MM.1S (cell line): ENCODE measurements around the gene MYO10.

Source experiments
- DNase-seq: peaks from one replicate; pipeline ENCODE4 v3.0.0-alpha.2; 2015
- H2AFZ ChIP-seq: fragments of 300-600 bp; sonication (generic); 2 replicates; pipeline ENCODE4 v1.6.0; 2016; ENCODE audit warnings: antibody characterized with exemption, low read length
- H3F3A ChIP-seq: fragments of 300-600 bp; sonication (generic); 2 replicates; pipeline ENCODE4 v1.6.1; 2016; ENCODE audit warnings: mild to moderate bottlenecking, antibody characterized with exemption, low read length, moderate library complexity, mixed read lengths; ENCODE audit not compliant: insufficient read depth
- H3K27ac ChIP-seq: fragments of 300-600 bp; sonication (generic); 2 replicates; pipeline ENCODE4 v1.5.1; 2016; ENCODE audit warnings: mild to moderate bottlenecking, low read length
- H3K27me3 ChIP-seq: fragments of 300-600 bp; sonication (generic); replicated peaks from 2 replicates; pipeline ENCODE4 v1.6.0; 2016; ENCODE audit warnings: low read length; ENCODE audit not compliant: insufficient read depth
- H3K36me3 ChIP-seq: fragments of 300-600 bp; sonication (generic); replicated peaks from 2 replicates; pipeline ENCODE4 v1.6.1; 2016; ENCODE audit warnings: mild to moderate bottlenecking, low read length, mixed read lengths; ENCODE audit not compliant: insufficient read depth
- H3K4me1 ChIP-seq: fragments of 300-600 bp; sonication (generic); 2 replicates; pipeline ENCODE4 v1.6.1; 2016; ENCODE audit warnings: low read length, mixed read lengths
- H3K4me2 ChIP-seq: fragments of 300-600 bp; sonication (generic); 2 replicates; pipeline ENCODE4 v1.6.0; 2016; ENCODE audit warnings: low read depth, low read length
- H3K4me3 ChIP-seq: fragments of 300-600 bp; sonication (generic); 2 replicates; pipeline ENCODE4 v1.5.1; 2016; ENCODE audit warnings: low read length, mixed read lengths
- H3K79me2 ChIP-seq: fragments of 300-600 bp; sonication (generic); 2 replicates; pipeline ENCODE4 v1.6.1; 2016; ENCODE audit warnings: mixed run types, low read length, mixed read lengths
- H3K9ac ChIP-seq: fragments of 300-600 bp; sonication (generic); 2 replicates; pipeline ENCODE4 v1.6.1; 2016; ENCODE audit warnings: low read length, mixed read lengths
- H3K9me2 ChIP-seq: fragments of 300-600 bp; sonication (generic); replicated peaks from 2 replicates; pipeline ENCODE4 v1.6.1; 2016; ENCODE audit warnings: mild to moderate bottlenecking, low read length, mixed read lengths; ENCODE audit not compliant: insufficient read depth
- H3K9me3 ChIP-seq: fragments of 300-600 bp; sonication (generic); replicated peaks from 2 replicates; pipeline ENCODE4 v1.6.1; 2016; ENCODE audit warnings: mild to moderate bottlenecking, low read length, mixed read lengths; ENCODE audit not compliant: insufficient read depth
- H4K20me1 ChIP-seq: fragments of 300-600 bp; sonication (generic); 2 replicates; pipeline ENCODE4 v1.6.1; 2016; ENCODE audit warnings: mild to moderate bottlenecking, low read length, moderate library complexity, mixed read lengths; ENCODE audit not compliant: insufficient read depth
- EZH2 ChIP-seq: fragments of 300-600 bp; sonication (generic); optimal IDR thresholded peaks from 2 replicates; pipeline ENCODE3; 2017; ENCODE audit warnings: low read depth, mild to moderate bottlenecking, antibody characterized with exemption, low read length, mixed read lengths
- EZH2phosphoT487 ChIP-seq: fragments of 300-600 bp; sonication (generic); IDR thresholded peaks from 2 replicates; pipeline ENCODE4 v1.6.1; 2018; ENCODE audit warnings: antibody characterized with exemption, low read length
- TF ChIP-seq, protein P1 (sequence below): fragments of 300-600 bp; sonication (generic); IDR thresholded peaks from 2 replicates; pipeline ENCODE4 v1.5.1; 2016; ENCODE audit warnings: antibody characterized with exemption, low read length, mixed read lengths

The MYO10 gene

GRCh38 chr5:16975950-16976624 is 40.0 kb upstream of the MYO10 start:
- Histone ChIP-seq H3K9ac (no peak overlapping the region), H3K9me2 (no peaks in the 10 kb centered on the region), H3F3A (no peaks in the 10 kb centered on the region), H3K79me2 (no peaks in the 10 kb centered on the region), H3K4me2 (no peak overlapping the region), H3K27me3 (no peaks in the 10 kb centered on the region), H3K4me1 (no peaks in the 10 kb centered on the region), H3K9me3 (no peaks in the 10 kb centered on the region), H3K27ac (no peak overlapping the region), H3K36me3 (no peaks in the 10 kb centered on the region), H2AFZ (no peak overlapping the region), H3K4me3 (no peak overlapping the region), H4K20me1 (no peaks in the 10 kb centered on the region)
- TF ChIP-seq EZH2 (no peak), EZH2phosphoT487 (no peak)
- TF ChIP-seq, protein P1, sequence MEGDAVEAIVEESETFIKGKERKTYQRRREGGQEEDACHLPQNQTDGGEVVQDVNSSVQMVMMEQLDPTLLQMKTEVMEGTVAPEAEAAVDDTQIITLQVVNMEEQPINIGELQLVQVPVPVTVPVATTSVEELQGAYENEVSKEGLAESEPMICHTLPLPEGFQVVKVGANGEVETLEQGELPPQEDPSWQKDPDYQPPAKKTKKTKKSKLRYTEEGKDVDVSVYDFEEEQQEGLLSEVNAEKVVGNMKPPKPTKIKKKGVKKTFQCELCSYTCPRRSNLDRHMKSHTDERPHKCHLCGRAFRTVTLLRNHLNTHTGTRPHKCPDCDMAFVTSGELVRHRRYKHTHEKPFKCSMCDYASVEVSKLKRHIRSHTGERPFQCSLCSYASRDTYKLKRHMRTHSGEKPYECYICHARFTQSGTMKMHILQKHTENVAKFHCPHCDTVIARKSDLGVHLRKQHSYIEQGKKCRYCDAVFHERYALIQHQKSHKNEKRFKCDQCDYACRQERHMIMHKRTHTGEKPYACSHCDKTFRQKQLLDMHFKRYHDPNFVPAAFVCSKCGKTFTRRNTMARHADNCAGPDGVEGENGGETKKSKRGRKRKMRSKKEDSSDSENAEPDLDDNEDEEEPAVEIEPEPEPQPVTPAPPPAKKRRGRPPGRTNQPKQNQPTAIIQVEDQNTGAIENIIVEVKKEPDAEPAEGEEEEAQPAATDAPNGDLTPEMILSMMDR: no peak
- DNase-seq: no peak

GRCh38 chr5:16974981-16975380 is 38.9 kb upstream of the MYO10 start:
- no peaks in the 10 kb centered on the region for H3K27me3 ChIP-seq
- no peak overlapping the region for H2AFZ ChIP-seq
- H3K4me3 ChIP-seq: no peak overlapping the region
- H3K4me2 ChIP-seq: no peak overlapping the region
- TF ChIP-seq EZH2phosphoT487 (no peak), EZH2 (no peak)
- TF ChIP-seq, protein P1: no peak
- no peaks in the 10 kb centered on the region for H4K20me1 ChIP-seq
- no peaks in the 10 kb centered on the region for H3F3A ChIP-seq
- DNase-seq: no peak
- no peak overlapping the region for H3K27ac ChIP-seq
- no peaks in the 10 kb centered on the region for H3K9me2 ChIP-seq
- H3K36me3 ChIP-seq: no peaks in the 10 kb centered on the region
- H3K9ac ChIP-seq: no peak overlapping the region
- no peaks in the 10 kb centered on the region for H3K9me3 ChIP-seq
- no peaks in the 10 kb centered on the region for H3K4me1 ChIP-seq
- H3K79me2 ChIP-seq: no peaks in the 10 kb centered on the region

DNA sequence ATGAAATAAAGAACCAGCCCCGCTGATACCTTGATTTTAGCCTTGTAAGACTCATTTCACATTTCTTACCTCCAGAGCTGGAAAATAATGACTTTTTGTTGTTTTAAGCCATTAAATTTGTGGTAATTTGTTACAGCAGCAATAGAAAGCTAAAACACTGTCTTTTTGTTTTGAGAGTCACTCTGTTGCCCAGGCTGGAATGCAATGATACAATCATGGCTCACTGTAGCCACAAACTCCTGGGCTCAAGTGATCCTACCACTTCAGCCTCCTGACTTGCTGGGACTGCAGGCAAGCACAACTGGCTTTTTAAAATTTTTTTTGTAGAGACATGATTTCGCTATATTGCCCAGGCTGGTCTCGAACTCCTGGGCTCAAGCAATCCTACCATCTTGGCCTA is 34.7 kb upstream of the MYO10 start:
- Histone ChIP-seq H4K20me1 (no peaks in the 10 kb centered on the region), H3K9ac (no peak overlapping the region), H3F3A (no peaks in the 10 kb centered on the region), H2AFZ (no peak overlapping the region), H3K36me3 (no peaks in the 10 kb centered on the region), H3K79me2 (no peaks in the 10 kb centered on the region), H3K4me1 (no peaks in the 10 kb centered on the region), H3K9me3 (no peaks in the 10 kb centered on the region), H3K9me2 (no peaks in the 10 kb centered on the region), H3K27me3 (no peaks in the 10 kb centered on the region), H3K4me2 (no peak overlapping the region), H3K27ac (no peak overlapping the region), H3K4me3 (no peak overlapping the region)
- TF ChIP-seq EZH2 (no peak), EZH2phosphoT487 (no peak)
- TF ChIP-seq, protein P1: no peak
- DNase-seq: no peak
